GM13976 (cell line): Measurements from ENCODE around the gene E2F2.

Experiments used
- DNase-seq: peaks from one replicate; pipeline ENCODE4 v3.0.0; 2012; ENCODE audit warnings: low spot score
- in situ Hi-C: fragments of 300-500 bp; cut with MboI; formaldehyde crosslinking; loops from one replicate; pipeline ENCODE4 v1.12.0; 2022; ENCODE audit warnings: low sequenced_read_pairs, mixed read lengths, inconsistent platforms; ENCODE audit not compliant: unreplicated experiment
- TF ChIP-seq, protein P1 (sequence below): IDR thresholded peaks from 2 replicates; pipeline ENCODE4 v1.5.1; 2012; ENCODE audit warnings: borderline replicate concordance, mild to moderate bottlenecking; ENCODE audit not compliant: insufficient read depth; ENCODE audit errors: extremely low read depth, missing control alignments, control extremely low read depth

E2F2 gene

GRCh38 chr1:23558872-23559135 lies 27.8 kb upstream of the E2F2 start:
- no peak for DNase-seq
- in situ Hi-C loops: no loop called here
- TF ChIP-seq, protein P1, sequence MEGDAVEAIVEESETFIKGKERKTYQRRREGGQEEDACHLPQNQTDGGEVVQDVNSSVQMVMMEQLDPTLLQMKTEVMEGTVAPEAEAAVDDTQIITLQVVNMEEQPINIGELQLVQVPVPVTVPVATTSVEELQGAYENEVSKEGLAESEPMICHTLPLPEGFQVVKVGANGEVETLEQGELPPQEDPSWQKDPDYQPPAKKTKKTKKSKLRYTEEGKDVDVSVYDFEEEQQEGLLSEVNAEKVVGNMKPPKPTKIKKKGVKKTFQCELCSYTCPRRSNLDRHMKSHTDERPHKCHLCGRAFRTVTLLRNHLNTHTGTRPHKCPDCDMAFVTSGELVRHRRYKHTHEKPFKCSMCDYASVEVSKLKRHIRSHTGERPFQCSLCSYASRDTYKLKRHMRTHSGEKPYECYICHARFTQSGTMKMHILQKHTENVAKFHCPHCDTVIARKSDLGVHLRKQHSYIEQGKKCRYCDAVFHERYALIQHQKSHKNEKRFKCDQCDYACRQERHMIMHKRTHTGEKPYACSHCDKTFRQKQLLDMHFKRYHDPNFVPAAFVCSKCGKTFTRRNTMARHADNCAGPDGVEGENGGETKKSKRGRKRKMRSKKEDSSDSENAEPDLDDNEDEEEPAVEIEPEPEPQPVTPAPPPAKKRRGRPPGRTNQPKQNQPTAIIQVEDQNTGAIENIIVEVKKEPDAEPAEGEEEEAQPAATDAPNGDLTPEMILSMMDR: no peak

GRCh38 chr1:23558140-23558871 lies 27.3 kb upstream of the E2F2 start:
- TF ChIP-seq, protein P1: no peak
- in situ Hi-C loops: no loop called here
- peak; percentile 66 for DNase-seq

- DNase-seq: no peak
- in situ Hi-C loops: no loop called here
- TF ChIP-seq, protein P1: no peak
Measured at GRCh38 chr1:23557471-23558124, 26.6 kb upstream of the E2F2 start.

DNA sequence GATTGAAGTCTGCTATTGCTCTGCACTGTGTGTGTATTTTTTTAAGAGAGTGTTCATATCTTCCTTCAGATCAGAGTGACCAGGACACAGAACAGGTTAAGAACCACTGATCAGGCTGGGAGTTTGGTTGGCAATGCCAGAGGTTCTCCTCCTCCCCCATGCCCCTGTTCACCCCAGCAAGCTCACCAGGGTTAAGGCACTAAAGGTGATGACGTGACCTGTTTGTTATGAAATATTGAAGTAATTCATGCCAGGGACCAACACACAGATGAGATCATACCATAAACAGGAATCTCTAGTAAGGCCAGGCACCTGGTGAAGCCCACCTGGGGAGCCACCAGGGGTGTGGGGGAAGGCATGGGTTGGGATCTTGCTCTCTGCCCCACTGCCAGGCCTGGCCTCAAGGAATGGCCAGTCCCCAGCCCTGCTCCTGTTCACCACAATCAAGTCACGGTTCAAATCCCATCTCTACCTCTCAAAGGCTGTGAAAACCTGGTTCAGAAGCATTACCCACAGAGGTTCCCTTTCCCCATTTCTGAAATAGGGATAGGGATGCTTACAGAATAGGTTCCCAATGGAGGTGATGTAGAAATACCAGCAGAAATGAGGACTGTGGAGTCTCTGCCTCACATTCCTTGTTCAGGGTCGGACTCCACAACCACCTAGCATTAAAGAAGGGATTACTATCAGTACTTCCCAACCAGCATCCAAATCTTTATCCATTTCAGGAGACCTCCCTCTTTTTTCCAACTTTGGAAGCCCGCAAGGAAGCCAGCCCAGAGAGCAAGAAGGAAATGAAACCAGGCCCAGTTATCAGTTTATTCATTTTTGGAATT lies 25.8 kb upstream of the E2F2 start:
- no peak for DNase-seq
- in situ Hi-C loops: no loop called here
- TF ChIP-seq, protein P1: no peak

DNA sequence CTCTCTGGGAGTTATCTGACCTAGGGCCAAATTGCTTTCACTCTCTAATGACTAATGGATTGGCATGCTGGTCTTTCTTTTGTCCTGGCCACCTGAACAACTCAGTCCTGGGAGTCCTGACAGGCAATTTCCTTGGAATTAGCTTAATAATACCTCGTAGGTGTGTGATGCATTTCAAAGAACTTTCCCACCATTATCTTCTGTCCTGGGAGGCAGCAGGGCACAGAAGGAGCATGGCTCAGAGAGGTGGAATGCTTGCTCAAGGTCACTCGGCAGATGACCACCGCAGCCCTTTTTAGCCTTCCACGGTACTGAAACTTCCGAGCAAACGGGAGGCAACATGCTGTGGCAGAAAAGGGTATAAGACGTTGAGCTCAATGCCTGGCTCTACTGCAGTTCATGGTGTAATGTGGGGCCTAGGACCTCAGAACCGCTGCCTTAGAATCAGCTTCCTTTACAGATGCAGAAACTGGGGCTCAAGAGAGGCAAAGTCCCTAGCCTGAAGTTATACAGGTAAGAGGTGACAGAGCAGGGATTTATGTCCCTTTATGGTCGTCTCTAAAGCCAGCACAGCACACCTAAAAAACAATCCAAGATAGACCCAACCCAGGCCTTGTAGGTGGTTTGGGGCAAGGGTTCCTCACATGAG lies 25.1 kb upstream of the E2F2 start:
- TF ChIP-seq, protein P1: no peak
- DNase-seq: no peak
- in situ Hi-C loops: no loop called here

- TF ChIP-seq, protein P1: no peak
- in situ Hi-C loops: no loop called here
- no peak for DNase-seq
Measured at GRCh38 chr1:23555270-23555985, 24.4 kb upstream of the E2F2 start.
